ENCODE results near the gene SAP25.
"Not testable (repeated sequence)": the region's sequence is repeated elsewhere in the genome, so short reads cannot be mapped to it uniquely, and the experiment has no call there.

The SAP25 gene

DNA sequence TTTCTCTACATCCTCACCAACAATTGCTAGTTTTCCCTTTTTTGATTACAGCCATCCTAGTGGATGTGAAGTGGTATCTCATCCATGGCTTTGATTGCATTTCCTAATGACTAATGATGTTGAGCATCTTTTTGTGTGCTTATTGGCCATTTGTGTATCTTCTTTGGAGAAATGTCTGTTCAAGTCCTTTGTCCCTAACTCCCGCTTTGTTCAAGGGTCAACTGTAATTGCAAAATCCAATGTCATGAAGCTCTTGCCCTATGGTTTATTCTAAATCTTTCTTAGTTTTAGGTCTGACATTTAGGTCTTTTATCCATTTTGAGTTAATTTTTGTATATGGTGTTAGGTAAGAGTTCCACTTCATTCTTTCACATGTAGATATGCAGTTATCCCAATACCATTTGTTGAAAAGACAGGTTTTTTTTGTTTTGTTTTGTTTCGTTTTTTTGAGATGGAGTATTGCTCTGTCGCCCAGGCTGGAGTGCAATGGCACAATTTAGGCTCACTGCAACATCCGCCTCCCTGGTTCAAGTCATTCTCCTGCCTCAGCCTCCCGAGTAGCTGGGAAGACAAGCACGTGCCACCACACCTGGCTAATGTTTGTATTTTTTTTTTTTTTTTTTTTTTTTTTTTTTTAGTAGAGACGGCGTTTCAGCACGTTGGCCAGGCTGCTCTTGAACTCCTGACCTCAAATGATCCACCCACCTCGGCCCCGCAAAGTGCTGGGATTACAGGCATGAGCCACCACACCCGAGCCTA lies 45.4 kb downstream of the SAP25 start:
- not testable (repeated sequence) for DNase-seq

GRCh38 chr7:100523192-100523591 lies 50.5 kb downstream of the SAP25 start:
- DNase-seq: not testable (repeated sequence)

Data from NCI-H1092 treated with DMSO at 0.1 percent for 48 hours (cell line).